ENCODE data around the gene PGBD5.

The PGBD5 gene

DNA sequence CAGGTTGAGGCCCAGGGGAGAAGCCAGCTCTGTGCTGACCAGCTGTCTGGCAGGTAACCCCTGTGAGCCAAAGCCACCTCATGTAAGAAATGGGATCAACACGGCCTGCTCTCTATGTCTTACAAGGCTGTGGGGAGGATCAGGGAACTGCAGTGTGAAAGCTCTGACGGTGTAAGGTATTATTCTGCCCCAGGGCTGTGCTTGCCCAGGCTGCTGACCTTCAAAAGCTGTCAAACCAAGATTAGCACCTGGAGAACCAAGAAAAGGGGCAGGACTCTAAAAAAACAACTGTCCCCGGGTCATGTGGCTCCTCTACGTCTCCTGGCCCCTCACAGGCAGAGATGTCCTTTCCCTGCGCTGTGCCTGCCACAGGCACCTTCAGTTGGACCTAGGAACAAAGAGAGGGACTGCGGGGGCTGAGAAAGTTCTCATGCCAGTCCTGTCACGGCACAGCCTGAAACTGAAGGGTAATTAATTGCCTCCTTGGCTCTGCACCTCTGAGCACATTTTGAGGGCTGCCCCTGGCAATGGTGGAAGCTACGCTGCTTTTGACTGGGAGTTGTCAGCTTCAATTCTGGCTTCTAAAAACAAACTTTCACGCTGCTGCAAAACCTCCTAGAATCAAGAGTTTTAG is 77.6 kb downstream of the PGBD5 start:
- no peak for DNase-seq (ENCODE audit: low read depth)

DNA sequence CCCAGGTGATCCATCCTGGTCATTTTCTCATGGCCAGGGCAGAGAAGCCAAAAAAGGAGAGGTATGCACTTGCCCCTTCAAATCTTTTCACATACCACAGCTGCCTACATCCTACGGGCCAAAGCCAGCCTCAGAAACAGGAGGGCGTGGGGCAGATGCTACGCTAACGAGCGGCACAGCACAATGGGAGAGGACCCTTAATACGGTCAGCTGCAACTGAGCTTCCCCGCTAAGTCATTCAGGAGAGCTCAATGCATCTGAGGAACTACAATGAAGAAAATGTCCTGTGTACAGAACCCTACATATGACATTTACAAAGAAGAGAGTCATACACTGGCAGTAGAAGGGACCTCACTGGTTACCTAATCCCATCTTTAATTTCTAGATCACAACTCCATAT is 78.2 kb downstream of the PGBD5 start:
- no peak for DNase-seq (ENCODE audit: low read depth)

DNA sequence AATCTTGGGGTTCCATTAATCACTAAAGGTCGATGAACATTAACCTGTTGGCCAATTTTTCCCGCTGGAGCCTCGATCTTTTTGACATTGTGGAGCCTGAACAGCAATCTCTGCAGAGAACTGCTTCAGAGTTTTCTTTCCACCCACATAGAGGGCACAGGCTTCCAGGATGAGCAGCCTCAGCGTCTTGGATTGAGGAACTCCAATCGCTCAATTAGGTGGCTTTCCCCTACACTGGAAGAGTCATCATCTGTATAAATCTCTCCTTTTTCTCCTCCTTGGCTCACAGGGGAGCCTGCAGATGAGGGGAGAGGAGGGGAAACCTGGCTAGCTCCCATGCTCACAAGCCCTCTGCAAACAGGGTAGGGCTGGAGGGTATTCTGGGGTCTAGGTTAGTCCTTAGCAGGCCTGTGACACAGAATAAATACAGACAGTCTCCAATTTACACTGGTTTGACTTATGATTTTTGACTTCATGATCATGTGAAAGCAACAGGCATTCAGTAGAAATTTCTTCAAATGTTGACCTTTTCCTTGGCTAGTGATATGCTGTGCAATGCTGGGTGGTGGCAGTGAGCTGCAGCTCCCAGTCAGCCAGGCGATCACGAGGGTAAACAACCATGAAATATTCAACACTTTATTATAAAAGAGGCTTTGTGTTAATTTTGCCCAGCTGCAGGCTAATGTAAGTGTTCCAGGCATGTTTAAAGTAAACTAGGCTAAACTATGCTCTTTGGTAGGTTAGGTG is 80.8 kb downstream of the PGBD5 start:
- DNase-seq (ENCODE audit: low read depth): no peak

DNA sequence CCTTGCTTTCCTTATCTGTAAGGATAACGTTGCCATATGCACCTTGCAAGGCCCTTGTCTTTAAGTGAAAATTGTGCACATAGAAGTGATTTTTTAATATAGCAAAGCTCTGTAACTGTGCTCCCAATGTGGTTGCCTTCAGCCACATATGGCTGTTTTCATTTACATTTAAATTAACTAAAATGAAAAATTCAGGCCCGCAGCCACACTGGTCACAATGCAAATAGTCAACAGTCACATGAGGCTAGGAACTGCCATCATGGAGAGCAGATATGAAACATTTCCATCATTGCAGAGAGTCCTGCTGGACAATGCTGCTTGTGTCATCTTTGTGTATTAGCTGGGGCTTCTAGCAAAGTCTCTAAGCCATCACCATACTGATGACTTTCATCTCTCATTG is 83.4 kb downstream of the PGBD5 start:
- no peak for DNase-seq (ENCODE audit: low read depth)

DNA sequence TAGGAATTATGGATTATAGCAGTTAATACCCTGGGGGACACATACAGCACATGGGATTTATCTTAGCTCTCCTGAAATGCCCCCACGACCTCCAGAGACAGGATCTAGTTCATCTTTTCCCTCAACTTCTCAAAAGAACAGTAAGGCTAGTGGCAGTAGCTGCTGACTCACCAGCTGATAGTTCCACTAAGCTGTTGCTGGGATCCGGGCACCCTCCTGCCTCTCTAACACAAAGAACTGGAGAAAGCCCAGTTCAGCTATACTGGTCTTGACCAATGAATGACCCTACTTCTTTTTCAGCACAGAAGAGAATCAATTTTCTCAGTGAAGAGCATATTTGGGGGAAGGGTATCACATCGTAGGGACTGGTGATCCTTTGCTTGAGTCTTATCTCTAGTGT is 84.1 kb downstream of the PGBD5 start:
- no peak for DNase-seq (ENCODE audit: low read depth)

DNA sequence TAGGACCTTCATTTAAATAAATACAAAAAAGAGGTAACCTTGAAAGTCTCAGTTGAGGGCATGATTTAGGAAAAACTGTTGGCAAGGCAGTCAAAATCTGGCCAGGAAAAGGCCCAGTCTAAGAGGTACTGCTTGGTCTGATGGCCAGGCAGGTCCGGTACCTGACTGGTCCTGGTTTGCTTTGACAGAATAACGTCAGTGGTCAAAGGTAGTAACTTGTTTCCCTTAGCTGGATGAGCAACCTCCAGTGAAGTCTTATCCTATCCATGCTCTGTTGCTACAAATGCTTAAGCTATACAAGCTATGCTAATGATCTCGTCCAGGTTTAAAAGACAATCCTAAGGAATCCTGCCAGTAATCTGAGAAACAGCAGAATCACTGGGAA is 85.0 kb downstream of the PGBD5 start:
- DNase-seq (ENCODE audit: low read depth): no peak

DNA sequence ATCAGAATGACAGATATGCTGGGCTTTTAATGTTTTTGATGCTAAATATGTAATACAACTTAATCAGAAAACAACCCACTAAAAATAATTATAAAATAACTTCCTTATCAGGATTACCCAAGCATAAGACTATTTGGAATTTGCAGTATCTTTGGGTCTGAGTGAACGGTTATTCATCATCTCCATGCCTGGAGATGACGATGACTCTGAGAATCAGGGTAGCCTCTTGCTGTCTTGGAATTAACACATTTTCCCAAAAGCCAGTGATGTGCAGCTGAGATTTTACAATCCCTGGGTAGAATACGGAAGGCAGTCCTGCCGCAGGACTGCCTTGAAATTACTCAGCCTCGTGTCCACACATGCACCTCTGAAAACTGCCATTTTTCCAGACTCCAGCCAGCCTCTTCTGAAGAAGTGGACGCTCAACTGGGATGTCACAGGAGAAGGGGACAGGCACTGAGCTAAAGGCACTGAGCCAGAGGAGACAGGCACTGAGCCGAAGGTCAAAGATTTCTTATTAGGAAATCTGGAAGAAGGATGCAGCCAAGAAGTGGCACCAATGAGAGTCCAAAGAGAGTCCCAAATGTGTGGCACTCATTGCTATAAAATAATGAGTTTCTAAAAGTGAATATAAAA is 85.5 kb downstream of the PGBD5 start:
- no peak for DNase-seq (ENCODE audit: low read depth)

DNA sequence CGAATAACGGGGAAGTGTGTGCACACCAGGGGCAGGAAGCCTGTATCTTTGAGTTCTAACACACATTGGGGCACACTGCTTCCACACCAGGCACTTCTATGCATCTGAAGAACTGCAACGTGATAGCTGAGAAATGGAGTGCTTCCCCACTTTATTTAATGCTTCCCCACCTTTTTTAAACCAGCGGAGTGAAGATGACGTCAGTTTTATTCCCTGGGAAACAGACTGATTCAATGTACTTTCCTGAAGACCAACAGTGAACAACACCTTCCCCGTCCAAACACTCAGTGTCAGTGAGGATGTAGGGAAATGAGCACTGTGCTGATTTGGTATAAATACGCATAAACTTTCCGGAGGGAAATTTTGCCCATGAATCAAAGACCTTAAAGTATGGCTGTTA is 87.1 kb downstream of the PGBD5 start:
- DNase-seq (ENCODE audit: low read depth): no peak

DNA sequence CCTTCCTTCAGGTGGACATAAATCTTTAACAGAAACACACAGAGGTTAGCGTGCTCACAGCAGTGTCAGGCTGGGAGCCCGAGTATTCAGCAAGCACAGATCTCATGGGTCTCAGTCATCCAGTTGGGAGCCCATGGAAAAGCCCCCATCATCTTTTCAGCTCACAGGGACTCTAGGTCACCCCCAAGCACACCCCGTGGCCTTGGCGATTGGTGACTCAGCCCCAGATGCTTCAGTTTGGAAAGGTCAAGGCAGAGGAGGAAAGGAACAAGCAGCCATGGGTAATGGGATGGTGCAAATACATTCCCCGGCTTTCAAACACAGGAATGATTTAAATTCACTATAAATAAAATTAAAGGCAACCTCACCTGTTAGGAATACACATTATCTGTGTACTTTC is 88.9 kb downstream of the PGBD5 start:
- no peak for DNase-seq (ENCODE audit: low read depth)

DNA sequence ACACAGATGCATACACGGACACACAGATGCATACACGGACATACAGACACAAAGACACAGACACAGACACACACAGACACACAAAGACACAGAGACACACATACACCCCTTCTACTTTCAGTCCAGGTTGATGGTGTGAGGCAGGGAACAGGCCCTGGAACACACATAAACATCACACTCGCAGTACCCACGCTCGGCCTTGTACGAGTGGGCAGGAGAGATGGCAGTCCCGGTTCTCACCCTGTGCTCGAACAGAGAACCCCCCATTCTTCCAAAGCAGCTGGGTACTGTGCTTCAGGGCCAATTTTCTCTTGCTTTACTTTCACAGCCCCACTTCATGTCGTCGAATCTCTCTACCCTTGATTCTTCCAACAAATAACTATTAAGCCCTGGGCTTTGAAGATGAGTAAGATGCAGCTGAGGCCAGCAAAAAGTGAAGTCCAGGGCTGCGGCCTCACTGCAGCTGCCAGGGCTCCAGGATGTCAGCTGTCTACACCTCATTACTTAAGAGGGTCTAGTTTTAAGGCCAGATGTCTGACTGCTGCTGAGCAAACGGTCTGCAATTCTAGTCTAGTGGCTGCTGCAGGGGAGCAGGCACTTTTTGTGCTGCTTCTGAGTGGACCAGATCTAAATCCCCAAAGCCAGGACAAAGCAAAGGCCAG is 90.1 kb downstream of the PGBD5 start:
- no peak for DNase-seq (ENCODE audit: low read depth)

DNA sequence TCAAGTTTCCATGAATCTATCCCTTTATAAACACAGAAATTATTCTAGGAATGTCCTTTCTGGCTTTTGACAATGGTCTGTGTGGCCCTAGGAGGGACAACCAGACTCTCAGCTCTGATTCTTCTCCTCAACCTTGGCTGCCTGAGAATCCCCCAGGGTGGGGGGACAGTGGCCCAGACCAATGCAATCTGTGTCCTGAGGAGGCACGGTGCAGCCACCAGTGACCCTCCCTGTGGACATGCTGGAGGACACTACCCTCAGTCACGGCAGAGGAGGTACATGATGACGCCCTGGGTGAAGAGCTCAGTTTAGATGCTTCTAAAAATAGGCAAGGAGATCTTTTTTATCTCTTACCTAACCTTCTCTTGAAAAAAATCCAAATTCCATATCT is 91.7 kb downstream of the PGBD5 start:
- no peak for DNase-seq (ENCODE audit: low read depth)

DNA sequence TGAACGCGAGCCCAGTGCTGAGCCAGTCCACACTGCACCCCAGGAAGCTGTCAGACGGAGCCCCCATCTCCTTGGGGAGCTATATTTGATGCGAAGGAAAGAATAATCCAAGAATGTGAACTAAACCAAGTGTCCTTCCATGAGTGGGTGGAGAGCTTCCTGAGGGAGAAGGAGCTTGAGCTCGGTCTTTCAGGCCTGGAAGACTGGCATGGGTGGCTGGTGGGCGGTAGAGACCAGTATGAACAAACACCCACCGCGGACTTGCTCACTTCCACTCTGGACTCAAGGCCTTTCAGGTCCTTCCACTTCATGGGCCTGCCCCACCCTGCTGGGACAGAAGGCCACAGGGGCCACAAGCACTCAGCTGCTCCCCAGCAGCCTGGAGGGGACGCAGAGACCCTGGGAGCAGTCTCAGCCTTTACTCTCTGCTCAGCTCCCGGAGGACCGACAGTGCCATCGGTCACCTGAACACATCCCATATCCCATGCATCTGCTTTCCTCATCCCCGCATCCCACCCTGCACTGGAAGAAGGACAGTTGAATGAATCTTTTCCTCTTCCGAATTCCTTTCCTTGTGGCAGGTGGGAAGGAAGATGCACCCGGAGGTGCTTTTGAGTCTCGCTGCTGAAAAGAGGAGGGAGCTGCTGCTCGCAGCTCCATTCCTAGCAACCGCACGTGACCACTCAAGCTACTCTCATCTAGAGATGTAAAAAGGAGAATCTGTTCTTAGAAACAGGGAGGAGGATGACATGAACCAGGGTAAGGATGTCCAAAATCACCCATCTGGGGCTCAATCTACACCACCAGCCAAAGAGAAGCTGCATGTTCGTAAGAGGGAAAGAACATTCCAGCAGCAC is 92.3 kb downstream of the PGBD5 start:
- DNase-seq (ENCODE audit: low read depth): no peak

DNA sequence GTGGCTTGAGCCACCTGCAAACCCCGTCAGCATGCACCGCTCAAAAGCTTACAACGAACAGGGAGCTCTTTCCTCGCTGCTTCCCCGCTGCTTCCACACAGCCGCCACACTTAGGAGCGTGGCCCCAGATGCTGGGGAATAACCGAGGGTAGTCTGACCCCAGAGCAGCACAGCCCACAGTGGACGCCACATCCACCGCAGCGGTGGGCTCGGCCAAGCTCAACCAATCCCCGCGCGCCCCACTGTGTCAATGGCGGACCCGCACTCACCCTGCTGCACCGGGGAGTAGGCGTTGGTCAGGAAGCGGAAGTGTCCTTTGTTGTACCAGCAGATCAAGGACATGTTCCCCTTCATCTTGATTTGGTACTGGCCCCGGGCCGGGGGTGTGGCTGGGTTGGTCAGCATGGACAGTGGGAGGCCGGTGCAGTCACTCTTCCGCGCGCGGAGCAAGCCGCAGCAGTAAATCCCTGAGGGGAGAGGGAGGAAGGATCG is 93.5 kb downstream of the PGBD5 start:
- DNase-seq (ENCODE audit: low read depth): no peak

DNA sequence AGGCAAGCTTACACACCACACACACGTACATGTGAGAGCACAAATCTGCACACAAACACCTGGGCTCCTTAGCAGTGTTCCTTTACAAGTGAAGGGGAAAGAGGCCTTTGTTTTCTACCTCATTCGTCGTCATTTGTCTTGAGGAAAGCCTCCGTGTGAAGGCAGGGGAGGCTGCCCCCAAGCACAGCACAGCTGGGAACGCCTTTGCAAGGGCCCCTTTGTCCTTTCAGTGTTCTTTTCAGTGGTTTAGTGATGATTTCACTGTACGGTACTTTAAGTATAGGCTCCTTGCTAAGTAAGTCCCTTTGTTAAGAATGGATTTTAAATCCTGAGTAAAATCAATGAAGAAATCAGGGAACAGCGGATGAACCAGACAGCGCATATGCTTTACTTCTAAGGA is 94.1 kb downstream of the PGBD5 start:
- no peak for DNase-seq (ENCODE audit: low read depth)

DNA sequence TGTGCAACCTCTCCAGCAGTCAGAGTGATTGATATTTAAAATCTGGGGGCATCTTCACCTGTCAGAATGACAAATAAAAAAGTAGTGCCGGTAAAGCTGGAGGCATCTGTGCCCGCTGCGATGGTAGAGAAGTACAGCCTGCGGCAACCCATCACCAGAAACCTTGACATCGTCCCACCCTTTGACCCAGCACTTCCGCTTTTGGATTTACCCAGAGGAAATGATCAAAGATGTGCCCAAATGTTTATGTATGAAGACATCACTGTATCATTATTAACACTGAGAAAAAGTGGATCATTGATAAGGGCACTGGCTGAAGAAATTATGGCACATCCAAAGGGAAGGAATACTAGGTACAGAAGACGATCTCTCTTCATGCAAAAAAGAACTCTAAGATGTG is 96.0 kb downstream of the PGBD5 start:
- no peak for DNase-seq (ENCODE audit: low read depth)

DNA sequence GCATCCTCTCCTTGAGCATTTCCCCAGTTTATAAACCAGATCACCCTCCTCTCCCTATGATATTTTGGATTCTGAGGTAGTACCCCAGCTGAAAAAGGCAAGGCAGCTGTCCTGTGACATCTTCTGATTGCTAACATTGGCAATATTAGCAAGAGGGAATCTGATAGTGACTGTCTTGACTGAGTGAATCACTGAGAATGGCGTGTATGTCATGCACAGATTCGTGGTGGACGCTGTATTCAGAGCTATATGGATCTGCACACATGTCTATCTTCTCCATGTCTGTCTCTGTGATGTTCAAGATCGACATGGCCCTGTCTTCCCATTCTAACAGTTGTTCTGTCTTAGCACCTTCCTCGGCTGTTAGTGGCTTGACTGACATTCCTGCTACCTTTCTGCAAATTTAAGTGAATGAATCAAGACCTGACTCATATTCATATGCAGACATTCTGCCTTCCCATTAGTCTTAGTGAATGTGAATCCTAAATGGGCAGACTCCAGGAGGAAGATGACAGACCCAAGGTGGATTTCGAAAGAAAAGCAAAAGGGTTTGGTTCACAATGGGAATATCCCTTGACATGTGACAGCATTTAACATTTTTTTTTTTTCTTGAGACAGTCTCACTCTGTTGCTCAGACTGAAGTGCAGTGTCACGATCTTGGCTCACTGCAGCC is 97.7 kb downstream of the PGBD5 start:
- no peak for DNase-seq (ENCODE audit: low read depth)

DNA sequence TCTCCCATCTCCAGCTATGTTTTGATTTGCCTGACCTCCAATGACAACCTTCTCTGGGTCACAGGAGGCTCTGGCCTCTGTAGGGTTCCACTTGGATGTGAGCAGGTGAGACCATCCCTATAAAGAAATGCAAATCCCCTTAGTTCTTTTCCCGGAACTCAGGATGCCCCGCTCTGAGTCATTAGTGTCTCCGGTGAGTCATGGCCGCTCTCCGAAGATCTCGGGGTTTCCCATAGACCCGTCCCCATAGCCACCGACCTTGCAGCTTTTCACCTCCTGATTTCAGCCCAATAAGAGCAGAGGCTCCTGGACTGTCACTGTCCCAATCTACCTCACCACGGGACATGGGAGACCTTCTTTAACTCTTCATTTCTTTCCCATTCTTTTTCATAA is 98.2 kb downstream of the PGBD5 start:
- no peak for DNase-seq (ENCODE audit: low read depth)

DNA sequence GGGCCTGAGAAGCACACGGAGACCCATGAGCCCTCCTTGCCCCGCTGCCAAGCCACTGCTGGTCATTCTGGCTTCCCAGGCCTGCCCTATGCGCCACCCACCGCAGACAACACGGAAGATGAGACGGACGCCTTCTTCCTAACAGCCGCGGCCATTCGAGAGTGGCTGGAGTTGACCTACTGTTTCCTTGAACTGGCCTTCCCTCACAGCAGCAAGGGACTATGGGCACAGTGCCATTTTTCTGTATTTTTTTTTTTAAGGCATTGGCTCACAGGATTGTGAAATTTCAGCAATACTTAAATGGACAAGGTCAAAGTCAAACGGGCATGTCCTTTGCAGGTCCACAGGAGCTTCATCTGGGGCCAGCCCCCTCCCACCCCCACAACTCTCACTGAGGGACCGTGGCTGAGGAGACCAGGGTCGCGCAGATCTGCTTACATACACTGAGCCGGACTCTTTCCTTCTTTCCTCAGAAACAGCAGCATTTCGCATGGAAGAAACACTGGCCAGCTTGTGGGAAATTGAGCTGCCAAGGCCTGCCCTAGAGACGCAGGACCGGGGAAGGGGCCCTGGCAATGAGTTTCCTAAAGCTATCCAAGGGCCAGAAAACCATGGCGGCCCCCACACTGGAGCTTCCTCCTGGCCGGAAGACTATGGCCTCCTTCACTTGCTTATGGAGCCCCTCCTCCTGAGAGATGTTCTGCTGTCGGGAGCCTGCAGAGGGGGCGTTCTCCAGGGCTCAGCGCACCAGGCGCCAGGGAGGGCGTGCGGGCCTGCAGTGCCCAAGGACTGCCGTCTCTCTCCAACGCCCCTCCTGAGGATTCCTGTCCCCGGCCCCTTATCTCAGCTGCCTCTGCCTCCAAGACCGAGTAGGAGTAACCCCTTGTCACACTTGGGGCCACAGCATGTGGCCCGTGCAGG is 98.9 kb downstream of the PGBD5 start:
- DNase-seq (ENCODE audit: low read depth): no peak

DNA sequence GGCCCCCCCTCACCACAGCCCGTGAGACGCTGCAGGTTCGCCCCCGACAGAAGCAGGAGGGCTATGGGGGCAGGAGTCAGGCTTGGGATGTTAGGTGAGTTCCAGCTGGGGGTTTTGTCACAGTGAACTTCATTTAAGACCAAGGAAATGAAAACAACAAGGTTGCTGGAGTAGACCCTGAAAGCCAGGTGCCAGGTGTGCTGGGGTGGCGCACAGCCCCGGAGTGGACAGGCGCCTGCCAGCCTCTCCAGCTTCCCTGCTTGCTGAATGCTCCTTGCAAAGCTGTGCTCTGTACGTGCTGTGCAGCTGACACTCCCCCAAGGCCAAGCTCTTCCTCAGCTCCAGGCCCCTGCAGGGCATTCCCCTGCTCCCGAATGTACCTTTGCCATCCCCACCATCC is 102.4 kb downstream of the PGBD5 start:
- no peak for DNase-seq (ENCODE audit: low read depth)

DNA sequence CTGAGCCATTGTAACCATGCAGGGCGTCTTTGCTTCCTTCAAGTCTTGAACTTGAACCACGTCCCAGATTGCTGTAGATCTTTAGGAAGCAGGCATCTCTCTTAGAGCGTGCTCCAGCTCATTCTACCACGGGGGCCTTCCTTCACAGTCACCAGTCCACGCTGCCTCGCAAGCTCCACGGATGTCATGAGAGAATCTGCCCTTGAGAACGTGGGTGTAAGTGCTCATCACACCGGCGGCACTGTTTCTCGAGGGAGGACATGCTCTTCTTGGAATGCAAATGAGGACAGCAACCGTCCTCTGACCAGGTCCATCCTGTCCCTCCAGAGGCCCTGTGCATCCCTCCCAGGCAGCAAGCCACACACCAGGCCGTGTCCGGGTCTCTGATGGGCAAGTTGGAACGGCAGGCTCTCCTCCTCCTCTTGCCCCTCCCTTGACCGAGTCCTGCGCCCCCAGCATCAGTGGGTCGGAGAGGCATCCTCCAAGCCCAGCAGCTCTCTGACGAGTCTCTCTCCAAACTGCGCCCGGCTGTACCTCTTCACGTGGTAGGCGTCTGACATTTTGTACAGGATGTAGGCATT is 103.1 kb downstream of the PGBD5 start:
- DNase-seq (ENCODE audit: low read depth): no peak
